ENCODE data around the gene DDX3X. TPM values are rescaled to one million over a fixed set of nuclear protein-coding genes. Genes with fewer than 3 reads are reported as not detected.

DDX3X gene
- total and polyA plus RNA-seq, 2 of the 13 experiments (the other 11 are each of a cell fraction or from before 2014, with no cell fraction given) = 53.5 to 239 TPM

DNA sequence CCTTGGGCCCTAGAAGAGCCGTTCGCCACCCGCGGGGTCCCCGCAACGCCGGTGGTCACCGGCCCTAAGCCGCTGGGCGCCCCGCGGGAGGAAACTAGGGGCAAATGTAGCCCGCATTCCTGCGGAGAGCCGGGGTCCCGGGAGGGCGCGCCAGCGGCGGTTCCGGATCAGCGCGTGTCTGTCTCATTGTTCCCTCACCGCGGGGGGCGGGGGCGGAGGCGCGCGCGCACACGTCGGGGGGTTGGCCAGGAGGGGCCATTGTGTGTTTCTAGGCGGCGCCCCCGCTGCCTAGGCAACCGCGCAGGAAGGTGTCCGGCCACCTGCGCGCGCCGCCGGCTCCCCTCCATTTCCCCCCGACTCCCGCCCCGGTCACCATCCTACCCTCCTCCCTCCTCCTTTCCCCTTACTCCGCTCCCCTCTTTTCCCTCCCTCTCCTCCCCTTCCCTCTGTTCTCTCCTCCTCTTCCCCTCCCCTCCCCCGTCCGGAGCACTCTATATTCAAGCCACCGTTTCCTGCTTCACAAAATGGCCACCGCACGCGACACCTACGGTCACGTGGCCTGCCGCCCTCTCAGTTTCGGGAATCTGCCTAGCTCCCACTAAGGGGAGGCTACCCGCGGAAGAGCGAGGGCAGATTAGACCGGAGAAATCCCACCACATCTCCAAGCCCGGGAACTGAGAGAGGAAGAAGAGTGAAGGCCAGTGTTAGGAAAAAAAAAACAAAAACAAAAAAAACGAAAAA lies 789 bp upstream of the DDX3X start (continued):
- TF ChIP-seq, protein P1, sequence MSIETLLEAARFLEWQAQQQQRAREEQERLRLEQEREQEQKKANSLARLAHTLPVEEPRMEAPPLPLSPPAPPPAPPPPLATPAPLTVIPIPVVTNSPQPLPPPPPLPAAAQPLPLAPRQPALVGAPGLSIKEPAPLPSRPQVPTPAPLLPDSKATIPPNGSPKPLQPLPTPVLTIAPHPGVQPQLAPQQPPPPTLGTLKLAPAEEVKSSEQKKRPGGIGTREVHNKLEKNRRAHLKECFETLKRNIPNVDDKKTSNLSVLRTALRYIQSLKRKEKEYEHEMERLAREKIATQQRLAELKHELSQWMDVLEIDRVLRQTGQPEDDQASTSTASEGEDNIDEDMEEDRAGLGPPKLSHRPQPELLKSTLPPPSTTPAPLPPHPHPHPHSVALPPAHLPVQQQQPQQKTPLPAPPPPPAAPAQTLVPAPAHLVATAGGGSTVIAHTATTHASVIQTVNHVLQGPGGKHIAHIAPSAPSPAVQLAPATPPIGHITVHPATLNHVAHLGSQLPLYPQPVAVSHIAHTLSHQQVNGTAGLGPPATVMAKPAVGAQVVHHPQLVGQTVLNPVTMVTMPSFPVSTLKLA (IDR thresholded peaks at IDR 0.05) = peak; percentile 46
- no peak for TF ChIP-seq NR2F1 (CRISPR knock-in tag; IDR thresholded peaks at IDR 0.05)
- no peak for TF ChIP-seq ZNF672 (CRISPR knock-in tag; IDR thresholded peaks at IDR 0.05)
- TF ChIP-seq KMT2B (CRISPR knock-in tag; IDR thresholded peaks at IDR 0.05) = no peak
- TF ChIP-seq, protein P2, sequence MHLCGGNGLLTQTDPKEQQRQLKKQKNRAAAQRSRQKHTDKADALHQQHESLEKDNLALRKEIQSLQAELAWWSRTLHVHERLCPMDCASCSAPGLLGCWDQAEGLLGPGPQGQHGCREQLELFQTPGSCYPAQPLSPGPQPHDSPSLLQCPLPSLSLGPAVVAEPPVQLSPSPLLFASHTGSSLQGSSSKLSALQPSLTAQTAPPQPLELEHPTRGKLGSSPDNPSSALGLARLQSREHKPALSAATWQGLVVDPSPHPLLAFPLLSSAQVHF (CRISPR knock-in tag; IDR thresholded peaks at IDR 0.05) = no peak
- no peak for TF ChIP-seq NR1H2 (CRISPR knock-in tag; IDR thresholded peaks at IDR 0.05; ENCODE audit: borderline replicate concordance, low read depth)
- TF ChIP-seq, protein P3, sequence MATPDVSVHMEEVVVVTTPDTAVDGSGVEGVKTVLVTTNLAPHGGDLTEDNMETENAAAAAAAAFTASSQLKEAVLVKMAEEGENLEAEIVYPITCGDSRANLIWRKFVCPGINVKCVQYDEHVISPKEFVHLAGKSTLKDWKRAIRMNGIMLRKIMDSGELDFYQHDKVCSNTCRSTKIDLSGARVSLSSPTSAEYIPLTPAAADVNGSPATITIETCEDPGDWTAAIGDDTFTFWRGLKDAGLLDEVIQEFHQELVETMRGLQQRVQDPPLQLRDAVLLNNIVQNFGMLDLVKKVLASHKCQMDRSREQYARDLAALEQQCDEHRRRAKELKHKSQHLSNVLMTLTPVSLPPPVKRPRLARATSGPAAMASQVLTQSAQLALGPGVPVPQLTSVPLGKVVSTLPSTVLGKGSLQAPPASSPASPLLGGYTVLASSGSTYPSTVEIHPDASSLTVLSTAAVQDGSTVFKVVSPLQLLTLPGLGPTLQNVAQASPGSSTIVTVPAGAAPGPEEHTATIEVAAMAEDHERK (CRISPR knock-in tag; IDR thresholded peaks at IDR 0.05; ENCODE audit: low read depth) = no peak
- TF ChIP-seq MYC (CRISPR knock-in tag; IDR thresholded peaks at IDR 0.05; ENCODE audit: borderline replicate concordance) = peak; percentile 79
- TF ChIP-seq ZNF605 (CRISPR knock-in tag; IDR thresholded peaks at IDR 0.05) = no peak
- TF ChIP-seq, protein P4, sequence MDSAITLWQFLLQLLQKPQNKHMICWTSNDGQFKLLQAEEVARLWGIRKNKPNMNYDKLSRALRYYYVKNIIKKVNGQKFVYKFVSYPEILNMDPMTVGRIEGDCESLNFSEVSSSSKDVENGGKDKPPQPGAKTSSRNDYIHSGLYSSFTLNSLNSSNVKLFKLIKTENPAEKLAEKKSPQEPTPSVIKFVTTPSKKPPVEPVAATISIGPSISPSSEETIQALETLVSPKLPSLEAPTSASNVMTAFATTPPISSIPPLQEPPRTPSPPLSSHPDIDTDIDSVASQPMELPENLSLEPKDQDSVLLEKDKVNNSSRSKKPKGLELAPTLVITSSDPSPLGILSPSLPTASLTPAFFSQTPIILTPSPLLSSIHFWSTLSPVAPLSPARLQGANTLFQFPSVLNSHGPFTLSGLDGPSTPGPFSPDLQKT (CRISPR knock-in tag; IDR thresholded peaks at IDR 0.05; ENCODE audit: borderline replicate concordance) = no peak
- TF ChIP-seq AHR (CRISPR knock-in tag; IDR thresholded peaks at IDR 0.05) = no peak
- no peak for TF ChIP-seq XRCC5 (optimal IDR thresholded peaks at IDR 0.05; ENCODE audit: low read length)

Measured in HepG2 (cell line).